ENCODE results near the gene PPIG.
"Not testable (repeated sequence)": the region's sequence is repeated elsewhere in the genome, so short reads cannot be mapped to it uniquely, and the experiment has no call there.

PPIG gene

DNA sequence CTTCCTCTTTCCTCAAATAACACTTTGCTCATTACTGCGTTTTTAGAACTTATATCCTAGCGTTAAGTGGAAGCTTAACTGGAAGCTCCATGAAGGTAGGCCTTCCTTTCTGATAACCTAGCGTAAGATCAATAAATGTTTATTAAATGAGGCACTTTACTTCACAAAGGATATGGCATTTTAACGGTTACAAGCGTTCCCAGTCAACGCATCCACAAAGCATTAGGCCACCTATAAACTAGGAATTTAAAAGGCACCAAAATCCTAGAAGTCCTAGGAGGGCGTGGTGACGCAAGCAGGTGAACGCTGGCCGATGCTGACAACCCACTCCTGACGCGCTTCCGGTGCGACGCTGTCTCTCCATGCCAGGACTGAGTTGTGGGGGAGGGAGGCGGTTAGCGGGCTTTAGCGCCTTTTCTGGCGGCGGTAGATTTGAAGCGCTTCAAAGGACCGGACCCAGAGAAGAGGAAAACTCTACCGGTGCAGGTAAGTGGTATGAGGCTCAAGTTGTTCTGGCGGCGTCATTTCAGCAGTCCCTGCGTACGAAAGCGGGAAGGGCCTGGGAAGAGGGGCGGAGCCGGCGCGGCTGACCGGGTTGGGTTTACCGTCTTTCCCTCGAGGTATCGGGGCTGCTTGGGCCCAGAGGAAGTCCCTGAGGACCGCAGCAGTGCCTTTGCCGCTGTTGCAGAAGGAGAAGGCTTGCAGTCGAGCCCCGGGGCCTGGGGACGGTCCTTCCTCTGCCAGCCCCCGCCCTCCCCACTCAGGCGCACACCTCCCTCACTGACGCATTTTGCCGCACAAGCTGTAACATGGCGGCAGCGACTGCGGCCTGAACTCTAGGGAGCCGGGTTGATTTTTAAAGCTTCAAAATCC is at the start of gene PPIG:
Gene PPIG (plus strand): TSS at position 347 of the 873 bp plus-strand sequence. CDS start 19,691 bp downstream, outside the sequence.
- DNase-seq, result peak; percentile 88 to 91

GRCh38 chr2:169539460-169539859 is 44.7 kb upstream of the PPIG start:
- not testable (repeated sequence) for DNase-seq

DNA sequence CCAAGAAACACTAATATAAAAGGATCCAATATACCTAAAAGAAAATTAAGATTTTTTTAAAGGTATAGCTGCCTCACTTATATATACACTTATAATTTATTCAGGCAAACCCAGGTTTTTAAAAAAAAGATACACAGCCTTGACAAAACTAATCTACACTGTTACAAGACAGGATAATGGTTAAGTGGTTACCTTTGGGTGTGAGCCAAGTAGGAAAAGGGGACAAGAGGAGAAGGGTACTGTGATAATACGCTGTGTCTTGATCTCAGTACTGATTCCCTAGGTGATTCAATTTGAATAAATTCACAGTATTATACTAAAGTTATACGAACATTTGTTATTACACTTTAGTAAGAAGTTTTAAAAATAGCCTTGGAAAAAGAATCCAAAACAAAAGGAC is 44.0 kb upstream of the PPIG start:
- no peak for DNase-seq

DNA sequence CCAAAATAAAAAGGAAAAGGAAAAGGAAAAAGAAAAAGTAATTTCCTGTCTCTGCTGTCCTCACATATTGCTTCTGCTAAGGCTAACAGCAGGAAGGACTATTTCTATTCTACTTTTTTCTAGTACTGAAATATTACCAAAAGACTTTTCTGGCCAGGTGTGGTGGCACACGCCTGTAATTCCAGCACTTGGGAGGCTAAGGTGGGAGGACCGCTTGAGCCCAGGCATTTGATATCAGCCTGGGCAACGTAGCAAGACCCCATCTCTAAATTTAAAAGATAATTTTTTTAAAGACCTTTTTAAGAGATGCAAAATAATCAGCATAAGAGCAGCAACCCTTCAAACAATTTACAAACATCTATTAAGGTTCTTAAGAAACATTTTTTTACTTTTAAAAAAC is 41.7 kb upstream of the PPIG start:
- DNase-seq, result no peak

- no peak for DNase-seq
Observed at GRCh38 chr2:169546756-169547155, 37.4 kb upstream of the PPIG start.

DNA sequence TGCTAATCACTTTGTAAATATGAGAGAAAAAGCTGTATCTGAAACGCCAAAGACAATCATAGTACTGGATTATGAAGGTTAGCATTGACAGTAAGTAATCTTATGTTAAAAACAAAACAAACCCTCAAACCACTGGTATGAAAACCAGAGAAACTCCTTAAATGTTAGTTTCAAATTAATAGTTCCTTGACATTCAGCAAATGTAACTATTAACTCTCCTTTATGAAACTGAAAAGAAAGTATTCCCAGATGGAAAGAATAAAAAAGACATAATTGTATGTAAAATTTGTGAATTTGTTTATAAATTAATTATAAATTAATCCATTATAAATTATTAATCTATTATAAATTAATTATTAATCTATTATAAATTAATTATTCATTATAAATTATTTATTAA is 22.8 kb upstream of the PPIG start:
- no peak for DNase-seq

DNA sequence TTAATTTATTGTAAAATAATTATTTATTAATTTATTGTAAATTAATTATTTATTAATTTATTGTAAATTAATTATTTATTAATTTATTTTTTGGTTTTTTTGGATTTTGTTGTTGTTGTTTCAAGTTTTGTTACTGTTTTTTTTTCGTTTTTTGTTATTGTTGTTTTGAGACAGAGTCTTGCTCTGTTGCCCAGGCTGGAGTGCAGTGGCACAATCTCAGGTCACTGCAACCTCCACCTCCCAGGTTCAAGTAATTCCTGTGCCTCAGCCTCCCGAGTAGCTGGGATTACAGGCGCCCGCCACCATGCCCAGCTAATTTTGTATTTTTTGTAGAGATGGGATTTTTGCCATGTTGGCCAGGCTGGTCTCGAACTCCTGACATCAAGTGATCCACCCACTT is 22.1 kb upstream of the PPIG start:
- not testable (repeated sequence) for DNase-seq

GRCh38 chr2:169562519-169562918 is 21.6 kb upstream of the PPIG start:
- DNase-seq, result no peak

GRCh38 chr2:169565686-169566085 is 18.5 kb upstream of the PPIG start:
- DNase-seq, result no peak

DNA sequence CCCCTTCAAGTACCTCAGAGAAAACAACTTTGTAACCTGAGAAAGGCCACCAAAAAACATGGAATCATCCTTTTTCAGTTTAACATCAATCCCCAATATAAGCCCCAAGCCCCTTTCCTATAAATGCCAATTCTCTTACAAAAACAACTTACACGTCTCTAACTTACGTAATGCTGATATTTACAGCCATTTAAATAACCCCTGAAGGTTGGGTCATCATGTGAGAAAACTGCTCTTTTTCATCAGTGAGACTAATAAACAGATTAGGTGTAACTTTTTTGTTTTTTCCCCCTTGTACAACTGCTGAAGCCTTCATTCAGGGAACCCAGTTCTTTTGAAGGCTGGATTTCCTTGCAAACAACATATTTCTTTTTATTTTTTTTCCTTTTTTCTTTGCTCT is 14.2 kb upstream of the PPIG start:
- no peak for DNase-seq

- not testable (repeated sequence) for DNase-seq
Observed at GRCh38 chr2:169570752-169571151, 13.4 kb upstream of the PPIG start.

DNA sequence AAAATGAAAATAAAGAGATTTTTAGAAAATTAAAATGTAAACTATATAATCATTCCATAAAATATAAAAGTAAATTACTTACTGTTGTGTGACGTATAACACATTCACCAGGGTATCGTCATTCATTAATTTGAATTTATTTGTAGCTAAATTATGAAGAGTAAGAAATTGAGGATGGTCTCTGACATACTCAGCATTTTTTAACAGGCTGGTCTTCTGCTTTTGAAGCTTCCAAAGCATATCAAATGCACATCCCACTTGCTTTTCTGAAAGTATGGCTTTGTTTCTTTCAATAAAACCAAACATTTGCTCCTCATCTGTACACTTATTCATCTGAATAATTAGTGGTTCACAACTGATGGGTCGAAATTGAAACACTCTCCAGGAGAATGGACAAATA is 12.6 kb upstream of the PPIG start:
- no peak for DNase-seq

DNA sequence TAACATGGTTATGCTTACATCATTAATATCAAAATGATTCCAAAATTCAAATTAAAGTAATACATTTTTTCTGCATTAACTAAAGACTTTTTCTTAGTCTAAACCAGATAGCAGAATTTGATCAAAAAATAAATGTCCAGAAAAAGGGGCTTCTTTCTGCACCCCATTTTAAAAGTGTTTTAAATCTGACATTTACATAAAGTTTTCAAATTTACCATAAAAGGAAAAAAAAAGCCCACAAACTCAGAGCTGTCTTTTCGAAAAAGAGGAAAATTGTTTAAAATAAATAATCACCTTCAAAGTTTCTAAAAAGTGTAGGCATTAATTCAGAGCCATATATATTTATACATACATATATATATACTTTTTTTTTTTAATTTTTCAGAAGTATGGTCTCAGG is 12.0 kb upstream of the PPIG start:
- no peak for DNase-seq

DNA sequence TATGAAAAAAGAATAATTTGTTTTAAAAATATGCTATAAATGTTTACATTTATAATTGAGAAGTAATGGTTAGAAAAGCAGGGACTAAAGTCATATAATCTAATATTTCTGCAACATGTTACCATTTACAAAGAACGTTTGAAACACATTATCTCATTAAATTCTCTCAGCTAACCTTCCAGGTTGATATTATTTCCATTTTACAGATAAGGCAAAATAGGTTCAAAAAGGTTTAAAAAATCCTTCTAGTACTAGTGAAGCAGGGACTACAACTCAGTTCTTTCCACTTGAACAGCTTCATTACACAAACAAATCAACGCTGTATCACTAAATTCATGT is 11.4 kb upstream of the PPIG start:
- no peak for DNase-seq

- DNase-seq, result peak; percentile 48 to 85
Observed at GRCh38 chr2:169573160-169573973, 10.8 kb upstream of the PPIG start, which contains the start of gene FASTKD1. Gene FASTKD1 (minus strand): TSS chr2:169573865. CDS start chr2:169572029, 1,836 bp downstream.

DNA sequence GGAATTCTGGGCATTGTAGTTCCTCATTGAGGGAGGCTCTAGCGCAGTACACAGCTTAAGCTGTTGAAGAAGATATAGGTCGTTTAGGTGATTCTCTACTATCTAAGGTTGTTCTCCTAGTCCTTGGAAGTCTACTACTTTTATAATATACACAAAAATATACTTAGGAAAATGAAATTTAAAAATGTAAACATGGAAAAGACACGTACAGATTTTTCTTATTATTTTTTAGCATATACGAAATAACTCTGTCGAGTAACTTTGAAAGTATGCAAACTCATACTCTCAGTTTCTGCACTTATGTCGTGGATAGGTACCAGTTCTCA is 10.2 kb upstream of the PPIG start:
- no peak for DNase-seq

DNA sequence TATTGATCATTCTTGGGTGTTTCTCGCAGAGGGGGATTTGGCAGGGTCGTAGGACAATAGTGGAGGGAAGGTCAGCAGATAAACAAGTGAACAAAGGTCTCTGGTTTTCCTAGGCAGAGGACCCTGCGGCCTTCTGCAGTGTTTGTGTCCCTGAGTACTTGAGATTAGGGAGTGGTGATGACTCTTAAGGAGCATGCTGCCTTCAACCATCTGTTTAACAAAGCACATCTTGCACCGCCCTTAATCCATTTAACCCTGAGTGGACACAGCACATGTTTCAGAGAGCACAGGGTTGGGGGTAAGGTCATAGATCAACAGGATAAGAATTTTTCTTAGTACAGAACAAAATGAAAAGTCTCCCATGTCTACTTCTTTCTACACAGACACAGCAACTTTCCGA is 9.6 kb upstream of the PPIG start:
- DNase-seq, result not testable (repeated sequence)

DNA sequence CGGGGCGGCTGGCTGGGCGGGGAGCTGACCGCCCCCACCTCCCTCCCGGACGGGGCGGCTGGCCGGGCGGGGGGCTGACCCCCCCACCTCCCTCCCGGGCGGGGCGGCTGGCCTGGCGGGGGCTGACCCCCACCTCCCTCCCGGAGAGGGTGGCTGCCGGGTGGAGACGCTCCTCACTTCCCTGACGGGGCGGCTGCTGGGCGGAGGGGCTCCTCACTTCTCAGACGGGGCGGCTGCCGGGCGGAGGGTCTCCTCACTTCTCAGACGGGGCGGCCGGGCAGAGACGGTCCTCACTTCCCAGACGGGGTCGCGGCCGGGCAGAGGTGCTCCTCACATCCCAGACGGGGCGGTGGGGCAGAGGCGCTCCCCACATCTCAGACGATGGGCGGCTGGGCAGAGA is 8.9 kb upstream of the PPIG start:
- DNase-seq, result not testable (repeated sequence)

DNA sequence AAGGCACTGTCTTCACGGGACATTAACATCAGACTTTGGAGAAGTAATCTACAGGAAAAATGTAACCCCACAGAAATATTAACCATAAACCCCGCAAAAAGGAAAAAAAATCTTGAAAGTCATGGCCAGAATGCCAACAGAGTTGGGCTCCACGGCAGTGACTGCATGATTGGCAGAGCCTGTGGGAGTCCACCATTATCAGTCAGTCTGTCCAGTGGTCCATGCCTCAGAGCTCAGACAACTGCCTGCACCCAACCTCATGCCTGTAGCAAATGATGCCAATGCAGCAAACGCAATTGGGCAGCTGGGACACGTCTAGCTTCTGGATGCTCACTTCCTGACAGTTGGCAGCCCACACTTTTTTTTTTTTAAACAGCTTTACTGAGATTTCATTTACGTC is 5.1 kb upstream of the PPIG start:
- no peak for DNase-seq

DNA sequence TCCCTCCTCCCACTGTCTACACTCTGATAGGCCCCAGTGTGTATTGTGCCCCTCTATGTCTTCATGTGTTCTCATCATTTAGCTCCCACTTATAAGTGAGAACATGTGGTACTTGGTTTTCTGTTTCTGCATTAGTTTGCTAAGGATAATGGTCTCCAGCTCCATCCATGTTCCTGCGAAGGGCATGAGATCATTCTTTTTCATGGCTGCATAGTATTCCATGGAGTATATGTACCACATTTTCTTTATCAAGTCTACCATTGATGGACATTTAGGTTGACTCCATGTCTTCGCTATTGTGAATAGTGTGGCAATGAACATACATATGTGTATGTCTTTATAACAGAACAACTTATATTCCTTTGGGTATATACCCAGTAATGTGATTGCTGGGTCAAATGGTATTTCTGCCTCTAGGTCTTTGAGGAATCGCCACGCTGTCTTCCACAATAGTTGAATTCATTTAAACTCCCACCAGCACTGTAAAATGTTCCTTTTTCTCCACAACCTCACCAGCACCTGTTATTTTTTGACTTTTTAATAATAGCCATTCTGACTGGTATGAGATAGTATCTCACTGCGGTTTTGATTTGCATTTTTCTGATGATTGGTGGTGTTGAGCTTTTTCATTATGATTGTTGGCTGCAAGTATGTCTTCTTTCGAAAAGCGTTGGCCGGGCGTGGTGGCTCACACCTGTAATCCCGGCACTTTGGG is 1.4 kb upstream of the PPIG start:
- not testable (repeated sequence) for DNase-seq

GRCh38 chr2:169583518-169583917 is 633 bp upstream of the PPIG start:
- no peak for DNase-seq

DNA sequence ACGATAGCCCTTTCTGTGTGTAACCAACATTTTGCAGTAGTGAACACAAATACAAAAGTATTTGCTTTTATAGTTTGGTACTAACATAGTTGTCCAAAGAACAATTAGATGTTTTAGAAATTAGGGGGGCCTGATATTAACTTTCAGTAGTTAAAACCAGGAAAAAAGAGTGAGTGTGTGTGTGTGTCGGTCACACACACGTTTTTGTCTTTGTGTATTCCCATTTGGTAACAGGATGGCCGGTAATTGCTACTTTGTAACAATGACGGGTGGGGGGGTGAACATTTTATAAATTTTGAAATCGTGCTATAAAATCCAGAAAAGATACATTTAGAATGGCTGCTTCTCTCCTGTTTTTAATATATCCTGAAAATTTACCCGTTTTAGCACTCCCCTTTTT is 1.5 kb downstream of the PPIG start:
- DNase-seq, result no peak

- no peak for DNase-seq
Observed at GRCh38 chr2:169590804-169591203, 6.7 kb downstream of the PPIG start.

GRCh38 chr2:169596546-169596945 is 12.4 kb downstream of the PPIG start:
- not testable (repeated sequence) for DNase-seq
